G401.6 (cell line): Measurements from ENCODE around the gene CDR2.
"Not testable (repeated sequence)": the region's sequence is repeated elsewhere in the genome, so short reads cannot be mapped to it uniquely, and the experiment has no call there.

Experiments used
- FAIRE-seq: peaks from 2 replicates; lab custom pipeline; 2012; peaks lifted over from hg19 to GRCh38; lab: Jason Lieb, UNC

Gene CDR2

DNA sequence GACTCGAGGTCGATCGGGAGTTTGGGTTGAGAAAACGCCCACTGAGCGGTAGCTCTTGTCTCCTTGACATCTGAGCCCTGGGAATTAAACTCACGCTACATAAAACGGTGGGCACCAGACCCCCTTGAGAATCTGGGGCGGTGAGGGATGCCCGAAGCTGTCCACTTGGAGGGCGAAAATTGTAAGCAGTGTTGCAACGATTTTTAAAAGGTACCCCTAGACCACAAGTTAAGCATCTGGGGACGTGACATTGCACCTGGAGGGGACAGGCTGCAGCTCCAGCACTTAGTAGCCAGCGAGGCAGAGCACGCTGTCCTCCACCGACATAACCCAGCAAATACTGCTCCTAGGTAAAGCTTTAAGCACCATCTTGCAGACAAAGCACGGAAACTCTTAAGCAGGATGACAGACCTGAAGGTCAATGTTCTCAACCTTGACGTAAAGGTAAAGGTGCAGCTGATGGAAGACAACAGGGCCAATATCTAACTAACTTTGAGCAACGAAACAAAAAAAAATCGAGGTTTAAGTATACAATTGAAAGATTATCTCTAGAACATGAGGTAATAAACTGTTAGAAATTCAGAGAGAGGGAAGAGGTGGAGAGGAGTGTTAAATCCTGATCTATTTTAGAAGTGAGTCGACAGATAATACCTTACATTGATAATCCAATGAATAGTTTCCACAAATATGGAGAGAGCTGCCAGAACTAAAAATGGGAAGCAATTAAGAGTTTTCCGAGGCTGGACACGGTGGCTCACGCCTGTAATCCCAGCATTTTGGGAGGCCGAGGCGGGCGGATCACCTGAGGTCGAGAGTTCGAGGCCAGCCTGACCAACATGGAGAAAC lies 921 bp upstream of the CDR2 start:
- no peak for FAIRE-seq

DNA sequence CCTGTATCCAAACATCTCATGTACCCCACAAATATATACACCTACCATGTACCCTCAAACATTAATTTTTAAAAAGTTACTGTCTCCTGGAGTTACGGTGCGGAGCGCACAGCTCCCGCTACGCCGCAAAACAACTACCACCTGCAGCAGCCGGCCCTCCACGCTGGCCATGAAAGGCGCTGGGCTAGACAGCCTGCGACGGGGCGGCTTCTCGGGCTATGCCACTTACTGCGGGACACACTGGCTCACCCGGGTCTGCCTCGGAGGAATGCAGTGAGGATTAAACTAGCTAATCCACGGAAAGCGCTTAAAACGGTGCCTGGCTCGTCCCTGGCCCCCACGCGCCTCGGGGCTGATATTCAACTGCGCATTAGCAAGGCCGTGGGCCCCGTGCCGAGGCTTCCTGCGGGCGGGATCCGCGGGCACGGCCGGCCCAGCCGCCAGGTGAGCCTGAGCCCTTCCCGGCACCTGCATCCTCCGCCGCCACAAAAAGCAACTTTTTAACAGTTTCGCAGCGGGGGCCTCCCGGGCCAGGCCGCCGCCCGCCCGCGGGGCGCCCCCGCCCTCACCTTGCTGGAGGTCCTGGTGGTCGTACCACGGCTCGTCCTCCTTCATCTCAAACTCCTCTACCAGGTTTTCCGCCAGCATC lies 633 bp downstream of the CDR2 start:
- FAIRE-seq, result no peak

DNA sequence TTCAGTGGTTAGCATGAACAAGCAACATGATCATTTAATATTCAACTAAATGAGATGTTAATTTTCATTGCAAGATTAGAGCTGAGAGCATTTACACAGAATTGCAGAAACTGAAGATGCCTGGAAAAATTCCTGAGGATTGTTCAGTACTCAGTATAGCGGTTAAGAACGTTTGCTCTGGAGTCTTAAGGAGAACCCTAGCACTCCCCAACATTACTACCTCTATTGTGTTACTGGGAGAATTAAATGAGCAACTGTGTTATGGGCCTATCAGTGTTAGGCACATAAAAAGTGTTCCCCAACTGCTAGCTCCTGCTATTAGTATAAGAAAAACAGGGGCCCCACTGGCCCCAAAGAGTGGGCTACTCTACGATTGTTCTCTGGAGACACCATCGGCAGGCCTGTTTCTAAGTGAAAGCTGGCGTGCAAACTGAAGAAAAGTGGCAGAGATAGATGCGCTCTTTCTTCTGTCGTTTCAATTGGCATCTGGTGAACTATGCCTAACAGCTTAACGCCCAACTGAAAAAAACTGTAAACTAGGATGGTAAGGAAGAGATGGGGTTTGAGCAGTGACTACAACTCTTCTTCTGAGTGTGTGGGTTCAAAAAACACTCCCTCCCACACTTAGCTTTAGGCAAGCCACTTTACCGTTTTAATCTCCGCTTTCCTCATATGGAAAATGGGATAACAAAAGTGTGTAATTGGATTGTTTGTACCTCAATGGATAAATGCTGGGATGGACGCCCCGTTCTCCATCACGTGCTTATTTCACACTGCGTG lies 1.3 kb downstream of the CDR2 start:
- FAIRE-seq, result no peak

DNA sequence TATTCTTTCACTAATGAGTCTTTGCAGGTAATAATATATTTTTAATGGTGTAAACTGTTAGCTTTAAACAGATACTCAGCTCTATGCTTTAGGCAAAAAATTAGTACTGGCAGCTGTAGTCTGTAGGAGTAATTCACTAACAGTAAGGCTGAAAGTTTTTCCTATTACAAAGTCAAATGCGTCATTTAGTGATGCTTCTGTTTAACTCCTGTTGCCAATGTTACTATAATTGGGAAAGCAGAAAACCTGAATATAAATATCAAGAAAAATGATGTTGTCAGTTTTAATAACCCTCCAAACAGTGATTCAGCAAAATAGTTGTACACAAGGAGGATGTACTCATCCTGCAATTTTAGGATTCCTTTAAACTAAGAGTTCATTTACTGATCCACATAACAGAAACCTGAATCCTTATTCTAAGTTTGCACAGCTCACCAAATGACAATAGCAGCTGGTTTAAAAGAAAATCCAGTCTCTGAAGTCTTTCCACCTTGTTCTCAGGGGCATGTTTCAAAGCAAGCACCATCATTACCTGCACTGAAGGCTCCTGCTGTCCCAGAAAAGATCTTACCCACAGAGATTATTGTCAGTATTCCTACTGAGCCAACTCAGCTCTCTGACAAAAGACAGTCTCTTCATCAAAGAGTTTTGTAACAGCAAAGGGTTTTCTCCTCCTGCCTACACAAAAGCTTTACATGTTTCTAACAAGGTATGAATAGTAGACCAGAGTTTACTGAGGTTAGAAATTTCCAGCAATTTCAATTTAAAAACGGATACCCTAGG lies 4.2 kb downstream of the CDR2 start:
- FAIRE-seq, result no peak

DNA sequence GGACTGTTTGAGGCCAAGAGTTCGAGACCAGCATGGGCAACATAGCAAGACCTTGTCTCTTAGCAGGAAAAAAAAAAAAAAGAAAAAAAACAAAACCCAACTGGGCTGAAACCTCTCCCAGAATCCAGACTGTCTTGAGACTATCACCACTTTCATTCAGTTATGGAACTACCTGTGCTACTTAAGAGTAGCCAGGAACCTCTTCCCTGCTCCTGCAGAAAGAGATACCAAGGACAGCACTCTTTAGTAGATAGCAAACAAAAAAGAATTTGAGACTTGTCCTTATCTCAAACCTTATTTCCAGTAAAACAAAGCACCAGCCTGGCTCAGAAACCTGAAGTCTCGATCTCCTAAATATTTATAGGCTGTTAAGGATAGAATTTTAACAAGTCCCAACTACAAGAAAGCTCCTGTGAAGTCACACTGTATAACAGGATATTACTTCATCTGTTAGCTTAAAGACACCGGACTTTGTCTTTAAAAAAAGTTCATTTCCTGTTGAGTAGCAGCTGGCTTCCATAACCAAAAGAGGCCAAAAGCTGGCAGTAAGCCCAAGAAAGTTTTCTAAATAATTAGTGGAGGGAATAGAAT lies 5.1 kb downstream of the CDR2 start:
- no peak for FAIRE-seq

DNA sequence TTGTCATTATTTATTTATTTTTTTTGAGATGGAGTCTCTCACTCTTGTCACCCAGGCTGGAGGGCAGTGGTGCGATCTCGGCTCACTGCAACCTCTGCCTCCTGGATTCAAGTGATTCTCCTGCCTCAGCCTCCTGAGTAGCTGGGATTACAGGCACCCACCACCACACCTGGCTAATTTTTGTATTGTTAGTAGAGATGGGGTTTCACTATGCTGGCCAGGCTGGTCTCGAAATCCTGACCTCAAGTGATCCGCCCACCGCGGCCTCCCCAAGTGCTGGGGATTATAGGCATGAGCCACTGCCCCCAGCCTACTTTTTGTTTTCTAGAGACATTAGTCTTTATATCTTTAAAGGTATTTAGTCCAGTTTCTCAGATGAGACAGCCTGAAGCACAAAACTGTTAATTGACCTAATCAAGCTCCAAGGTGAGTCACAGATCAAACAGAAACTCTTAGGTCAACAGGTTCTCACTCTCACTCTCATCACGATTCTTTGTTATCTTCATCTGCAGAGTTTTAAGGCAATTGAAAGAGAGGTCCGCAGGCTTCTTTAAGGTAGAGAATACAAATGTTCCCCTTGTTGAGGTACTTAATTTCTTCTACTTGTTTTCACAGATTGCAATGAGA lies 6.1 kb downstream of the CDR2 start:
- not testable (repeated sequence) for FAIRE-seq

DNA sequence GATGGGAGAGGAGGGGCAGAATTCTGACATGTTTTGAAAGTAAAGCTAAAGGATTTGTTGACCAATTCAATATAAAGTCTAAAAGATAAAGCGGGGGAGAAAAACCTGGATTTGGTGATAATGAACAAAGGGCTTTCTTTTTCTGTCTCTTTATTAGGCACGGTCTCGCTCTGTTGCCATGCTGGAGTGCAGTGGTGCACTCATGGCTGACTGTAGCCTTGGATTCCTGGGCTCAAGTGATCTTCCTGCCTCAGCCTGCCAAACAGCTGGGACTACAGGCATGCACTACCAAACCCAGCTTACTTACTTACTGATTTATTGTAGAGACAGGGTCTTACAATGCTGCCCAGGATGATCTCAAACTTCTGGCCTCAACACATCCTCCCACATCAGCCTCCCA lies 7.5 kb downstream of the CDR2 start:
- FAIRE-seq, result no peak

DNA sequence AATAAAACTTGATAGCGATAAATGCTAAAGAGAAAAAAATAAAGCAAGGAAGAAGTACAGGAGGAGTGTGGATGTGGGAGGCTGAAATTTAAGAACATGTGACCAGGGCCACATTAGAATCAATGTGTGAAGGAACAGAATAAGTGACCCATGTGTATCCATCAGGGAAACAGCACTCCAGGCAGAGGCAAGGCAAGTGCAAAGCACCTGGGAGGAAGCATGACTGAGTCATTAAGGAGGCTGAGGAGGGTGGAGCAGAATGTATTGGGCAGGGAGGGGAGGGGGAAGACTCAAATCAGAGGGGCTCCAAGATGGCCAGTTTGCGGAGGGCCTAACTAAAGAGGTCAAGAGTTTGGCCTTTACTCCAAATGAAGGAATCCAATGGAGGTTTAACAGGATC lies 8.0 kb downstream of the CDR2 start:
- no peak for FAIRE-seq

DNA sequence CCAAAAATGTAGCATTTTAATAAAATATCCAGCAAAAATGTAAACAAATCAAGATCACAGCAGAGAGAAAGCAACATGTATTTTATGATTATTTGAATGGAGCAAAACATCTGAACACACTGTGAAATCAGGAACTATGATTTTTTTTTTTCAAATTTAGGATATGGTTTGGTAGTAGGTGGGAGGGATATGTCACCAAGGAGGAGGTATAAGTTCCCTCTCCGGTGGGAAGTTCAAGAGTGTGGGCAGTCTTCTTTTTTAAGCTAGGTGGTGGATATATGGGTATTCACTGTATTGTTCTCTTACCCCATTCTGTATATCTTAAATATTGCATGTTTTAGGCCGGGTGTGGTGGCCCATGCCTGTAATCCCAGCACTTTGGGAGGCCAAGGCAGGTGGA lies 10.2 kb downstream of the CDR2 start:
- no peak for FAIRE-seq

DNA sequence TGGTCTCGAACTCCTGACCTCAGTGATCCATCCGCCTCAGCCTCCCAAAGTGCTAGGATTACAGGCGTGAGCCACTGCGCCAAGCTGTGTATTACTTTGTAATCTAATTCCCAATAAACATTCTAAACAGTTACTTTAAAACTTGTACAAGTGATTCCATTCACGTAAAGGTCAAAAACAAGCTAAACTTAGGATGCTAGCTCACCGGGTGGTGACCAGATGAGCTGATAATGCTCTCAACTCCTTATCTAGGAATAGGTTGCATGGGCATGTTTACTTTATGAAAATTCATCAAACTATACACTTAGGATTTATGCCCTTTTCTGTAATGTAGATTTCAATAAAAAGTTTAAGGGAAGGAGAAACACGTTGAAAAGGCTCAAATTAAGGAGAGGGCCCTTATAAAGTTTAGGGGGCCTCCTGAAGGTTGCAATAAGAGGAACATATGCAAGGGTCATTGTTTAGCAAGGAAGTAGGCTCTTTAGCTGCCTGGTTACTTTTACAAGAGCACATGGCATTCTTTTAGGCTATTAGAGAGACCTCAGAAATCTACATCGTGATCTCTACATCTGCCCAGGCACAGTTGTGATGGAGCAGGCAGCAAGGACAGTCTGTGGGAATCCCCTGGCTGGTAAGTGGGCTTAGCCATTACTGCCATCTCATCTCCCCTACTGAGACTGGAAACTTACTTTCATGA lies 13.3 kb downstream of the CDR2 start:
- no peak for FAIRE-seq

DNA sequence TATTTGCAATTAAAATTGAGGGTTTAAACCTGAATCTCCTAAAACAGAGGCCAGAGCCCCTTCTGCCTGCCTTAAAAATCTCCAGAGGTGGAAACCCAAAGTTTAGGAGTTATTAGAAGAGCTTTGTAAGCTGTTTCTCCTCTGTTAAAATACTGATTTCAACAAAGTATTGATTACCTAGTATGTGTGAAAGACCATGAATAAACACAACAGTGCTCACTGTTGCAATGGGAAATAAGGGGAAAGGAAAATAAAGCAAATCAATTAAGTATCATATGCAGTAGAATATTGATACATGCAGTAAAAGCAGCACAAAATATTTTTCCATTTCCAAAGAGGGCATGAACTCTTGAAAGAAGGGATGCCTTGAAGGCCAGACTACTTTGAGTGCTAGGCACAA lies 14.7 kb downstream of the CDR2 start:
- FAIRE-seq, result no peak

- no peak for FAIRE-seq
Observed at GRCh38 chr16:22358000-22358399, 16.4 kb downstream of the CDR2 start.

DNA sequence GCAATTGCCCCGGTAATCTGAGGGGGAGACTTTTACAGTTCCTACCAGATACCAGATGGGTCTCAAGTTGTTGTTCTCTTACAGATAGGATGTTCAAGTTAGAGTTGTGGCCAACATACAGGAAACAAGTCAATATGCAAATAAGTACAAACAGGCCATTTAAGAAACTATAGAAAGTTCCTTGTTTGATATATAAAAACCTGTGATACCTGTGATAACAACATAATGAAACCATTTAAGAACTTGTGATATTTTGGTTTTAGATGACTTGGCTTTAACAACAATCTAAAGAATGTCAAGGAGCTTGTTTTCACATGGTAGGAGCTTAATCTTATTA lies 16.8 kb downstream of the CDR2 start:
- no peak for FAIRE-seq

DNA sequence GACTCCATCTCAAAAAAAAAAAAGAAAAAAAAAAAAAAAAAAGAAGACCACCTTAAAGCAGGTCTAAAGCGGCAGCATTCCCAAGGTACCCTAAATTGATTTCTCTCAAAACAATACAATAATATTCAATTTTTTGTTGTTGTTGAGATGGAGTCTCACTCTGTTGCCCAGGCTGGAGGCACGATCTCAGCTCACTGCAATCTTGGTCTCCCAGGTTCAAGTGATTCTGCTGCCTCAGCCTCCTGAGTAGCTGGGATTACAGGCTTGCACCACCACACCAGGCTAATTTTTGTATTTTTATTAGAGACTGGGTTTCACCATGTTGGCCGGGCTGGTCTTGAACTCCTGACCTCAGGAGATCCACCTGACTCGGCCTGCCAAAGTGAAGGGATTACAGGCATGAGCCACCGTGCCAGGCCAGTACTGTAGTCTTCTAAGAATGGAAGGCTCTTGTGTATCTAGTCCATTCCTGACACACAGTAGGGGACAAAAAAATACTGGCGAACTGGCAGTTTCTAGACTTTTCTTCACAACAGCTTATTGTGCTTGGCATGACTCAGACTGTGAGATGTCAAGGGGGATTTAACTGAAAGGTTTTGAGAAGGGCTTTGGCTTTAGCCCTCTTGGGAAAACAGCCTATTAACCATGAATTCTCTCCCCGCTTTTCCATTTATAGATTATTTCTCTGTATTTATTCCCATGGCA lies 17.3 kb downstream of the CDR2 start:
- no peak for FAIRE-seq

GRCh38 chr16:22355487-22355908 lies 18.9 kb downstream of the CDR2 start:
- no peak for FAIRE-seq

- FAIRE-seq, result no peak
Observed at GRCh38 chr16:22353933-22354541, 20.4 kb downstream of the CDR2 start.

- FAIRE-seq, result no peak
Observed at GRCh38 chr16:22353191-22353919, 21.1 kb downstream of the CDR2 start.

DNA sequence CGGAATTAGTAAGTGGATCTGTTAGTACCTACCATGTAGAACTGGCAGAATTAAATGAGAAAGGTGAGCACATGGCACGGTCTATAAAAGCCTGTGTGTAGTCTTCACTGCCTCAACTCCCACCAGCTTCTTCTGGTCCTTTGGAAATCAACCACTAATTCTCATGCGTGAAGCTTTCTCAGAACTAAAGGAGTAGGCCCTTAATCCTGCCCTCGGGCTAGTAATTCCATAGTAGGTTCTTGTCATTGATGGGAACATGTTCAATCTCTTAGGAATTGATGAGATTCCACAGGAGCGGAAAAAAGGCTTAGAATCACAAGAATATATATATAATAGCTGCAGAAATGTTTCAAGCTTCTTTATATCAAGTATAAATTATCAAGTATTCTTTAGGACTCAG lies 21.7 kb downstream of the CDR2 start:
- no peak for FAIRE-seq

- no peak for FAIRE-seq
Observed at GRCh38 chr16:22352140-22352539, 22.3 kb downstream of the CDR2 start.
